ENCODE data around the gene GLIS1. TPM values are rescaled to one million over a fixed set of nuclear protein-coding genes. Genes with fewer than 3 reads are reported as not detected.

The GLIS1 gene
- total and polyA plus RNA-seq, 2 experiments from 2014 or later, result 0.26 to 0.31 TPM

DNA sequence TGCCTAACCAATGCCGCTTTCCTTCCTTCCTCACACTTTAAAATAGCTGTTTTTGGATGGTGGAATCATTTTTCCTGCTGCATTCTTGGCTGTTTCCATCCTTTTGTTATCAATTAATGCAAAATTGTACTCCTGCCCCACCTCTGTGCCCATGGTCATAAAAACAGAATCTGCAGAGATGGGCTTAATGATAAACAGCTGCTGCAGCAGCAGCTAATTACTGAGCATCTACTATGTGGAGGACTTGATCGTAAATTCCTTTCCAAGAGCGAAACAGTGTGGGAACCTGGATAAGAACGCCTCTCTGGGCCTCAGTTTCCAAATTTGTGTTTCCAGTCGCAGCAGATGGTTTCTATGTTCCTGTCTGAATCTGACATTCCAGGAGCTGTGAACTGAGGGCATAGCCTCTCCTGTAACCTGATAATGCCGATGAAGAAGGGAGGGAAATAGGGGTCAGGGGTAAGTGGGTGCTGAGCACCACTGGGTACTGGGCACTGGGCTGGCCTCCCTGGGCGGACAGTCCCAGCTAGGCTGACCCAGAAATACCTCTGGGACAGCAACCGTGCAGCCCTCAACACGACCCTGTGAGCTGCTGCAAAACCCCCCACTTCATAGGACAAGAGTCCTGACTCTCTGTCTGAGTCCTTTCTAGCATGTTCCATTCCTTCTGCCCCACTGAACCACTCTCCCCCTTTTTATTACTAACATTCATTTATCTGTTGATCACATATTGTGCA is 158.1 kb downstream of the GLIS1 start:
- no peak overlapping the region for H2AFZ ChIP-seq
- no peak overlapping the region for H3K4me3 Mint-ChIP-seq
- no peak overlapping the region for H3K4me2 ChIP-seq
- H3K27ac Mint-ChIP-seq, result no peak overlapping the region
- H3F3A ChIP-seq (replicated peaks; ENCODE audit: low read depth), result no peaks in the 10 kb centered on the region
- ATAC-seq (no peak), DNase-seq (ENCODE audit: low spot score) (no peak)
- H3K27ac ChIP-seq (ENCODE audit: low read depth), result no peak overlapping the region
- no peaks in the 10 kb centered on the region for H3K36me3 Mint-ChIP-seq (ENCODE audit: low read depth)
- peaks cover 11% of the 10 kb centered on the region for H3K27me3 Mint-ChIP-seq (ENCODE audit: insufficient read depth, low read depth, poor library complexity)
- peaks cover 28% of the 10 kb centered on the region for H3K4me1 Mint-ChIP-seq
- H3K9me3 Mint-ChIP-seq, result no peaks in the 10 kb centered on the region
- no peaks in the 10 kb centered on the region for H3K36me3 ChIP-seq (ENCODE audit: insufficient read depth)
- TF ChIP-seq ZNF114 (CRISPR knock-in tag; IDR thresholded peaks at IDR 0.05), result no peak
- no peak for TF ChIP-seq JUNB (IDR thresholded peaks at IDR 0.05; ENCODE audit: unreplicated experiment)
- TF ChIP-seq, protein P1, sequence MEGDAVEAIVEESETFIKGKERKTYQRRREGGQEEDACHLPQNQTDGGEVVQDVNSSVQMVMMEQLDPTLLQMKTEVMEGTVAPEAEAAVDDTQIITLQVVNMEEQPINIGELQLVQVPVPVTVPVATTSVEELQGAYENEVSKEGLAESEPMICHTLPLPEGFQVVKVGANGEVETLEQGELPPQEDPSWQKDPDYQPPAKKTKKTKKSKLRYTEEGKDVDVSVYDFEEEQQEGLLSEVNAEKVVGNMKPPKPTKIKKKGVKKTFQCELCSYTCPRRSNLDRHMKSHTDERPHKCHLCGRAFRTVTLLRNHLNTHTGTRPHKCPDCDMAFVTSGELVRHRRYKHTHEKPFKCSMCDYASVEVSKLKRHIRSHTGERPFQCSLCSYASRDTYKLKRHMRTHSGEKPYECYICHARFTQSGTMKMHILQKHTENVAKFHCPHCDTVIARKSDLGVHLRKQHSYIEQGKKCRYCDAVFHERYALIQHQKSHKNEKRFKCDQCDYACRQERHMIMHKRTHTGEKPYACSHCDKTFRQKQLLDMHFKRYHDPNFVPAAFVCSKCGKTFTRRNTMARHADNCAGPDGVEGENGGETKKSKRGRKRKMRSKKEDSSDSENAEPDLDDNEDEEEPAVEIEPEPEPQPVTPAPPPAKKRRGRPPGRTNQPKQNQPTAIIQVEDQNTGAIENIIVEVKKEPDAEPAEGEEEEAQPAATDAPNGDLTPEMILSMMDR (conservative IDR thresholded peaks at IDR 0.05; ENCODE audit: low read depth in 2 of 2), result no peak
- TF ChIP-seq, protein P2, sequence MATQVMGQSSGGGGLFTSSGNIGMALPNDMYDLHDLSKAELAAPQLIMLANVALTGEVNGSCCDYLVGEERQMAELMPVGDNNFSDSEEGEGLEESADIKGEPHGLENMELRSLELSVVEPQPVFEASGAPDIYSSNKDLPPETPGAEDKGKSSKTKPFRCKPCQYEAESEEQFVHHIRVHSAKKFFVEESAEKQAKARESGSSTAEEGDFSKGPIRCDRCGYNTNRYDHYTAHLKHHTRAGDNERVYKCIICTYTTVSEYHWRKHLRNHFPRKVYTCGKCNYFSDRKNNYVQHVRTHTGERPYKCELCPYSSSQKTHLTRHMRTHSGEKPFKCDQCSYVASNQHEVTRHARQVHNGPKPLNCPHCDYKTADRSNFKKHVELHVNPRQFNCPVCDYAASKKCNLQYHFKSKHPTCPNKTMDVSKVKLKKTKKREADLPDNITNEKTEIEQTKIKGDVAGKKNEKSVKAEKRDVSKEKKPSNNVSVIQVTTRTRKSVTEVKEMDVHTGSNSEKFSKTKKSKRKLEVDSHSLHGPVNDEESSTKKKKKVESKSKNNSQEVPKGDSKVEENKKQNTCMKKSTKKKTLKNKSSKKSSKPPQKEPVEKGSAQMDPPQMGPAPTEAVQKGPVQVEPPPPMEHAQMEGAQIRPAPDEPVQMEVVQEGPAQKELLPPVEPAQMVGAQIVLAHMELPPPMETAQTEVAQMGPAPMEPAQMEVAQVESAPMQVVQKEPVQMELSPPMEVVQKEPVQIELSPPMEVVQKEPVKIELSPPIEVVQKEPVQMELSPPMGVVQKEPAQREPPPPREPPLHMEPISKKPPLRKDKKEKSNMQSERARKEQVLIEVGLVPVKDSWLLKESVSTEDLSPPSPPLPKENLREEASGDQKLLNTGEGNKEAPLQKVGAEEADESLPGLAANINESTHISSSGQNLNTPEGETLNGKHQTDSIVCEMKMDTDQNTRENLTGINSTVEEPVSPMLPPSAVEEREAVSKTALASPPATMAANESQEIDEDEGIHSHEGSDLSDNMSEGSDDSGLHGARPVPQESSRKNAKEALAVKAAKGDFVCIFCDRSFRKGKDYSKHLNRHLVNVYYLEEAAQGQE (IDR thresholded peaks at IDR 0.05; ENCODE audit: unreplicated experiment), result no peak
- no peak for TF ChIP-seq STAT1 (IDR thresholded peaks at IDR 0.05; ENCODE audit: unreplicated experiment)
- TF ChIP-seq CREB1 (CRISPR knock-in tag; IDR thresholded peaks at IDR 0.05; ENCODE audit: low read depth), result no peak
- TF ChIP-seq, protein P3, sequence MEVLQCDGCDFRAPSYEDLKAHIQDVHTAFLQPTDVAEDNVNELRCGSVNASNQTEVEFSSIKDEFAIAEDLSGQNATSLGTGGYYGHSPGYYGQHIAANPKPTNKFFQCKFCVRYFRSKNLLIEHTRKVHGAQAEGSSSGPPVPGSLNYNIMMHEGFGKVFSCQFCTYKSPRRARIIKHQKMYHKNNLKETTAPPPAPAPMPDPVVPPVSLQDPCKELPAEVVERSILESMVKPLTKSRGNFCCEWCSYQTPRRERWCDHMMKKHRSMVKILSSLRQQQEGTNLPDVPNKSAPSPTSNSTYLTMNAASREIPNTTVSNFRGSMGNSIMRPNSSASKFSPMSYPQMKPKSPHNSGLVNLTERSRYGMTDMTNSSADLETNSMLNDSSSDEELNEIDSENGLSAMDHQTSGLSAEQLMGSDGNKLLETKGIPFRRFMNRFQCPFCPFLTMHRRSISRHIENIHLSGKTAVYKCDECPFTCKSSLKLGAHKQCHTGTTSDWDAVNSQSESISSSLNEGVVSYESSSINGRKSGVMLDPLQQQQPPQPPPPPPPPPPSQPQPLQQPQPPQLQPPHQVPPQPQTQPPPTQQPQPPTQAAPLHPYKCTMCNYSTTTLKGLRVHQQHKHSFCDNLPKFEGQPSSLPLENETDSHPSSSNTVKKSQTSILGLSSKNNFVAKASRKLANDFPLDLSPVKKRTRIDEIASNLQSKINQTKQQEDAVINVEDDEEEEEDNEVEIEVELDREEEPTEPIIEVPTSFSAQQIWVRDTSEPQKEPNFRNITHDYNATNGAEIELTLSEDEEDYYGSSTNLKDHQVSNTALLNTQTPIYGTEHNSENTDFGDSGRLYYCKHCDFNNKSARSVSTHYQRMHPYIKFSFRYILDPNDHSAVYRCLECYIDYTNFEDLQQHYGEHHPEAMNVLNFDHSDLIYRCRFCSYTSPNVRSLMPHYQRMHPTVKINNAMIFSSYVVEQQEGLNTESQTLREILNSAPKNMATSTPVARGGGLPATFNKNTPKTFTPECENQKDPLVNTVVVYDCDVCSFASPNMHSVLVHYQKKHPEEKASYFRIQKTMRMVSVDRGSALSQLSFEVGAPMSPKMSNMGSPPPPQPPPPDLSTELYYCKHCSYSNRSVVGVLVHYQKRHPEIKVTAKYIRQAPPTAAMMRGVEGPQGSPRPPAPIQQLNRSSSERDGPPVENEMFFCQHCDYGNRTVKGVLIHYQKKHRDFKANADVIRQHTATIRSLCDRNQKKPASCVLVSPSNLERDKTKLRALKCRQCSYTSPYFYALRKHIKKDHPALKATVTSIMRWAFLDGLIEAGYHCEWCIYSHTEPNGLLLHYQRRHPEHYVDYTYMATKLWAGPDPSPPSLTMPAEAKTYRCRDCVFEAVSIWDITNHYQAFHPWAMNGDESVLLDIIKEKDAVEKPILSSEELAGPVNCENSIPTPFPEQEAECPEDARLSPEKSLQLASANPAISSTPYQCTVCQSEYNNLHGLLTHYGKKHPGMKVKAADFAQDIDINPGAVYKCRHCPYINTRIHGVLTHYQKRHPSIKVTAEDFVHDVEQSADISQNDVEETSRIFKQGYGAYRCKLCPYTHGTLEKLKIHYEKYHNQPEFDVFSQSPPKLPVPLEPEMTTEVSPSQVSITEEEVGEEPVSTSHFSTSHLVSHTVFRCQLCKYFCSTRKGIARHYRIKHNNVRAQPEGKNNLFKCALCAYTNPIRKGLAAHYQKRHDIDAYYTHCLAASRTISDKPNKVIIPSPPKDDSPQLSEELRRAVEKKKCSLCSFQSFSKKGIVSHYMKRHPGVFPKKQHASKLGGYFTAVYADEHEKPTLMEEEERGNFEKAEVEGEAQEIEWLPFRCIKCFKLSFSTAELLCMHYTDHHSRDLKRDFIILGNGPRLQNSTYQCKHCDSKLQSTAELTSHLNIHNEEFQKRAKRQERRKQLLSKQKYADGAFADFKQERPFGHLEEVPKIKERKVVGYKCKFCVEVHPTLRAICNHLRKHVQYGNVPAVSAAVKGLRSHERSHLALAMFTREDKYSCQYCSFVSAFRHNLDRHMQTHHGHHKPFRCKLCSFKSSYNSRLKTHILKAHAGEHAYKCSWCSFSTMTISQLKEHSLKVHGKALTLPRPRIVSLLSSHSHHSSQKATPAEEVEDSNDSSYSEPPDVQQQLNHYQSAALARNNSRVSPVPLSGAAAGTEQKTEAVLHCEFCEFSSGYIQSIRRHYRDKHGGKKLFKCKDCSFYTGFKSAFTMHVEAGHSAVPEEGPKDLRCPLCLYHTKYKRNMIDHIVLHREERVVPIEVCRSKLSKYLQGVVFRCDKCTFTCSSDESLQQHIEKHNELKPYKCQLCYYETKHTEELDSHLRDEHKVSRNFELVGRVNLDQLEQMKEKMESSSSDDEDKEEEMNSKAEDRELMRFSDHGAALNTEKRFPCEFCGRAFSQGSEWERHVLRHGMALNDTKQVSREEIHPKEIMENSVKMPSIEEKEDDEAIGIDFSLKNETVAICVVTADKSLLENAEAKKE (CRISPR knock-in tag; IDR thresholded peaks at IDR 0.05), result no peak
- TF ChIP-seq POLR2AphosphoS5 (IDR thresholded peaks at IDR 0.05; ENCODE audit: low read depth), result no peak
- TF ChIP-seq EZH2 (IDR thresholded peaks at IDR 0.05; ENCODE audit: low read depth, unreplicated experiment), result no peak
- no peaks in the 10 kb centered on the region for H3K9me2 ChIP-seq (ENCODE audit: insufficient read depth)
- H3K27me3 ChIP-seq (ENCODE audit: insufficient read depth), result no peaks in the 10 kb centered on the region
- no peaks in the 10 kb centered on the region for H4K20me1 ChIP-seq (replicated peaks; ENCODE audit: insufficient read depth)
- H3K79me2 ChIP-seq (replicated peaks; ENCODE audit: insufficient read depth), result no peaks in the 10 kb centered on the region
- no peak overlapping the region for H3K4me3 ChIP-seq
- H3K4me1 ChIP-seq (ENCODE audit: insufficient read depth), result no peaks in the 10 kb centered on the region; the same call in 1 of the 2 replicates

Data from GM23338 (cell line).